OCI-LY1 (cell line): ENCODE measurements around the gene HLF.

Source experiments
- H2AFZ ChIP-seq: fragments of 200-600 bp; sonication (generic), shearing (Covaris generic); 2 replicates; pipeline ENCODE4 v1.6.0; 2014; ENCODE audit warnings: antibody characterized with exemption, mild to moderate bottlenecking, low read length
- H3F3A ChIP-seq: fragments of 200-600 bp; sonication (generic), shearing (Covaris generic); 2 replicates; pipeline ENCODE4 v1.6.0; 2014; ENCODE audit warnings: mild to moderate bottlenecking, antibody characterized with exemption, low read length, moderate library complexity; ENCODE audit not compliant: insufficient read depth
- H3K27ac ChIP-seq: fragments of 200-600 bp; sonication (generic); 2 replicates; pipeline ENCODE4 v1.5.1; 2014; ENCODE audit warnings: low read length, mixed run types, mild to moderate bottlenecking, low read depth; ENCODE audit not compliant: poor library complexity, severe bottlenecking
- H3K27me3 ChIP-seq: fragments of 200-600 bp; sonication (generic); 2 replicates; pipeline ENCODE4 v1.6.0; 2014; ENCODE audit warnings: antibody characterized with exemption, mild to moderate bottlenecking, low read length, moderate library complexity; ENCODE audit not compliant: insufficient read depth
- H3K36me3 ChIP-seq: fragments of 200-600 bp; sonication (generic); 2 replicates; pipeline ENCODE4 v1.6.1; 2014; ENCODE audit warnings: mild to moderate bottlenecking, antibody characterized with exemption, low read length, moderate library complexity, mixed read lengths; ENCODE audit not compliant: insufficient read depth
- H3K4me1 ChIP-seq: fragments of 200-600 bp; sonication (generic); 2 replicates; pipeline ENCODE4 v1.5.1; 2014; ENCODE audit warnings: mild to moderate bottlenecking, low read length, moderate library complexity; ENCODE audit not compliant: insufficient read depth, severe bottlenecking
- H3K4me2 ChIP-seq: fragments of 200-600 bp; sonication (generic), shearing (Covaris generic); 2 replicates; pipeline ENCODE4 v1.6.1; 2014; ENCODE audit warnings: low read length
- H3K4me3 ChIP-seq: fragments of 200-600 bp; sonication (generic); 2 replicates; pipeline ENCODE4 v1.5.1; 2014; ENCODE audit warnings: low read length, low read depth, mild to moderate bottlenecking, mixed read lengths; ENCODE audit not compliant: poor library complexity, severe bottlenecking
- H3K79me2 ChIP-seq: fragments of 200-600 bp; shearing (Covaris generic); 2 replicates; pipeline ENCODE4 v1.6.1; 2016; ENCODE audit warnings: mixed run types, low read length, mixed read lengths; ENCODE audit not compliant: insufficient read depth
- H3K9ac ChIP-seq: fragments of 200-600 bp; sonication (generic), shearing (Covaris generic); 2 replicates; pipeline ENCODE4 v1.6.1; 2014; ENCODE audit warnings: mild to moderate bottlenecking, low read length, mixed read lengths
- H3K9me2 ChIP-seq: fragments of 200-600 bp; sonication (generic), shearing (Covaris generic); 2 replicates; pipeline ENCODE4 v1.6.1; 2014; ENCODE audit warnings: low read depth, mild to moderate bottlenecking, low read length, mixed read lengths
- H3K9me3 ChIP-seq: fragments of 200-600 bp; shearing (Covaris generic); 2 replicates; pipeline ENCODE4 v1.6.1; 2014; ENCODE audit warnings: low read length, mixed read lengths
- H4K20me1 ChIP-seq: fragments of 200-600 bp; sonication (generic), shearing (Covaris generic); 2 replicates; pipeline ENCODE4 v1.6.0; 2016; ENCODE audit warnings: mild to moderate bottlenecking, low read length; ENCODE audit not compliant: insufficient read depth
- EZH2 ChIP-seq: fragments of 200-600 bp; sonication (generic), shearing (Covaris generic); IDR thresholded peaks from 2 replicates; pipeline ENCODE4 v1.8.0; 2017; ENCODE audit warnings: borderline replicate concordance, mixed run types, mild to moderate bottlenecking, antibody characterized with exemption, low read length, moderate library complexity, mixed read lengths
- TF ChIP-seq, protein P1 (sequence below): fragments of 200-600 bp; sonication (generic), shearing (Covaris generic); IDR thresholded peaks from 2 replicates; pipeline ENCODE4 v1.5.1; 2017; ENCODE audit warnings: mild to moderate bottlenecking, antibody characterized with exemption, low read length, moderate library complexity, mixed read lengths

HLF gene

DNA sequence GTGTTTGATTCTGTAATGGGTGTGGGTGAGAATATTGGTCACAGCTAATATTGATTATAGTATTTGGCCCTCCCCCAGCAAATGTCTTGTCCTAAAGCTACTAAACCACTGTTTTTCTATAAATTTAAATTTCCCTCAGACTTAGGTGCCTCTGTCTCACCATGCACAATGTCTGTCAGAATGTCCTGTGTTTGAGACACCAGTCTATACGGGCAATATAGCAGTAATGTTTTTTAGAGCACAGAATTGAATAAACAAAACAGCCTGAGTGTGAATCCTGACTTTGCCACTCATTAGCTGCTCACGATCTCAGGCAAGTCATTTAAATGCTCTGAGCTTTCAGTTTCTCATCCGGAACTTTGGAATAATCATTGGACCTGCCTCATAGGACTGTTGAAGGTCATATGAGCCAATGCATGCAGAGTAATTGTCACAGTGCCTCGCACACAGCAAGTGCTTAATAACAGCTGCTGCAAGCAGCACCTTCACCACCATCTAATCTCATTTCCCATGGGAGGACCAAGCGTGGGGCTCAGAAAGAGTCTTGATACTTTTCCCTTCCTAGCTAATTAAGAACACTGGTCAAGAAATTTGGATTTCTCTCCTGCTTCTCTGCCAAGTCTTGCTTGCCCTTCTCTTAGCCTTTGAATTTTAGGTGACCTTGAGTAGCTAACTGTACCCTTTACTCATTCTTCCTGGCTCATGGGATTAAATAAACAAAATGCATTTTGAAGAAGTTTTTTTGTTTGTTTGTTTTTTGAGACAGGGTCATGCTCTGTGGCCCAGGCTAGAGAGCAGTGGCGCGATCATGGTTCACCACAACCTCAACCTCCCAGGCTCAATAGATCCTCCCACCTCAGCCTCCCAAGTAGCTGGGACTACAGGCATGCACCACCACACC lies 9.8 kb downstream of the HLF start:
- Histone ChIP-seq H3K4me2 (no peak overlapping the region), H3K27ac (no peak overlapping the region), H3K9me3 (no peaks in the 10 kb centered on the region), H4K20me1 (no peaks in the 10 kb centered on the region), H3K4me3 (no peak overlapping the region), H3K27me3 (no peaks in the 10 kb centered on the region), H3K9ac (no peak overlapping the region), H3K36me3 (no peaks in the 10 kb centered on the region), H3F3A (no peaks in the 10 kb centered on the region), H2AFZ (no peak overlapping the region), H3K9me2 (no peaks in the 10 kb centered on the region), H3K4me1 (no peaks in the 10 kb centered on the region), H3K79me2 (no peaks in the 10 kb centered on the region)
- no peak for TF ChIP-seq EZH2
- TF ChIP-seq, protein P1, sequence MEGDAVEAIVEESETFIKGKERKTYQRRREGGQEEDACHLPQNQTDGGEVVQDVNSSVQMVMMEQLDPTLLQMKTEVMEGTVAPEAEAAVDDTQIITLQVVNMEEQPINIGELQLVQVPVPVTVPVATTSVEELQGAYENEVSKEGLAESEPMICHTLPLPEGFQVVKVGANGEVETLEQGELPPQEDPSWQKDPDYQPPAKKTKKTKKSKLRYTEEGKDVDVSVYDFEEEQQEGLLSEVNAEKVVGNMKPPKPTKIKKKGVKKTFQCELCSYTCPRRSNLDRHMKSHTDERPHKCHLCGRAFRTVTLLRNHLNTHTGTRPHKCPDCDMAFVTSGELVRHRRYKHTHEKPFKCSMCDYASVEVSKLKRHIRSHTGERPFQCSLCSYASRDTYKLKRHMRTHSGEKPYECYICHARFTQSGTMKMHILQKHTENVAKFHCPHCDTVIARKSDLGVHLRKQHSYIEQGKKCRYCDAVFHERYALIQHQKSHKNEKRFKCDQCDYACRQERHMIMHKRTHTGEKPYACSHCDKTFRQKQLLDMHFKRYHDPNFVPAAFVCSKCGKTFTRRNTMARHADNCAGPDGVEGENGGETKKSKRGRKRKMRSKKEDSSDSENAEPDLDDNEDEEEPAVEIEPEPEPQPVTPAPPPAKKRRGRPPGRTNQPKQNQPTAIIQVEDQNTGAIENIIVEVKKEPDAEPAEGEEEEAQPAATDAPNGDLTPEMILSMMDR, result no peak

DNA sequence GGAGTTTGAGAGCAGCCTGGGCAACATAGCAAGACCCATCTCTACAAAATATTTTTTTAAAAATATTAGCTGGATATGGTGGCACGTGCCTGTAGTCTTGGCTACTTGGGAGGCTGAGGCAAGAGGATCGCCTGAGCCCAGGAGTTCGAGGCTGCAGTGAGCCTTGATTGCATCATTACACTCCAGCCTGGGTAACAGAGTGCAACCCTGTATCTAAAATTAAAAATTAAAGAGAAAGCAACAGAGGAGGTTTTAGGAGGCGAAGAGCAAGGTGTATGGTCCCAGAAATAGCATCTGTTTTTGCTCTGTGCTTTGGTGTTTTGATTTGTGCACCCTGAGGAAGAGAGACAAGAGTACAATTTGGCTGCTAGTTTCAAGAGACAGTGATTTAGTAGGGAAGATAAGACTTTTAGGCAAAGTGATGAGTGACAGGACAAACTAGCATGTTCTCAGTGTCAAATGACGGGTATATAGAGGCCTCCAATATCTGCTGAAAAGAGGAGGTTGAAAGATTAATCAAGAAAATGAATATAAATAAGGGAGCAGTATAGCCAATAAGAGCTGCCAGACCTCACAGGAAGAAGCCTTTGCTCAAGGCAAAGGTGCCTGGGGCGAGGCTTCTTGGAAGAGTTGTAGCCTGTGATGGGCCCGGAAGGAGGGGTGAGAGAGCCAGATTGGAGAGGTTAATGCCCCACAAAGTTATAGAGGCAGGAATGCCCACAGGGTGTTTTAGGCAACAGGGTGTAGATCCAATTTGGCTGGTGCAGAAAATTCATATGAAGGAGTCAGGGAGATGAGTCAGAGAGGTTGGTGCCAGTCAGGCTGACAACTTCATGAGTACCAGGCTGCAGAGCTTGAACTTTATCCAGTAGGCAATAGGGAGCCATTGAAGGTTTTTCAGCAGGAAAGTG lies 11.4 kb downstream of the HLF start:
- Histone ChIP-seq H3K4me3 (no peak overlapping the region), H3K79me2 (no peaks in the 10 kb centered on the region), H3F3A (no peaks in the 10 kb centered on the region), H3K4me1 (no peaks in the 10 kb centered on the region), H3K27me3 (no peaks in the 10 kb centered on the region), H3K36me3 (no peaks in the 10 kb centered on the region), H3K27ac (no peak overlapping the region), H3K9ac (no peak overlapping the region), H3K9me3 (no peaks in the 10 kb centered on the region), H3K9me2 (no peaks in the 10 kb centered on the region), H4K20me1 (no peaks in the 10 kb centered on the region), H2AFZ (no peak overlapping the region), H3K4me2 (no peak overlapping the region)
- no peak for TF ChIP-seq EZH2
- TF ChIP-seq, protein P1, result no peak

- H3K9me2 ChIP-seq, result no peaks in the 10 kb centered on the region
- no peaks in the 10 kb centered on the region for H3K4me1 ChIP-seq
- no peak overlapping the region for H2AFZ ChIP-seq
- no peaks in the 10 kb centered on the region for H3K9me3 ChIP-seq
- H3K79me2 ChIP-seq, result no peaks in the 10 kb centered on the region
- H3K27ac ChIP-seq, result no peak overlapping the region
- no peak overlapping the region for H3K9ac ChIP-seq
- no peaks in the 10 kb centered on the region for H3K36me3 ChIP-seq
- H4K20me1 ChIP-seq, result no peaks in the 10 kb centered on the region
- H3F3A ChIP-seq, result no peaks in the 10 kb centered on the region
- no peak overlapping the region for H3K4me2 ChIP-seq
- peaks cover 5% of the 10 kb centered on the region; the same call in 1 of the 2 replicates for H3K27me3 ChIP-seq
- TF ChIP-seq EZH2, result no peak
- TF ChIP-seq, protein P1, result no peak
- no peak overlapping the region for H3K4me3 ChIP-seq
Observed at GRCh38 chr17:55278173-55278961, 13.6 kb downstream of the HLF start.
